GM21737 (cell line): ENCODE measurements around the gene SHISA4.

Source experiments
- ATAC-seq: cut with Tn5 transposase; IDR thresholded peaks from one replicate; pipeline ENCODE4 v1.9.1; 2021; ENCODE audit warnings: mild to moderate bottlenecking, moderate library complexity; ENCODE audit not compliant: unreplicated experiment

The SHISA4 gene

GRCh38 chr1:201880928-201881571 lies 7.6 kb upstream of the SHISA4 start:
- no peak for ATAC-seq

GRCh38 chr1:201881617-201882016 lies 7.1 kb upstream of the SHISA4 start:
- ATAC-seq: no peak

- peak; percentile 47 for ATAC-seq
Measured at GRCh38 chr1:201882665-201883132, 6.0 kb upstream of the SHISA4 start.

DNA sequence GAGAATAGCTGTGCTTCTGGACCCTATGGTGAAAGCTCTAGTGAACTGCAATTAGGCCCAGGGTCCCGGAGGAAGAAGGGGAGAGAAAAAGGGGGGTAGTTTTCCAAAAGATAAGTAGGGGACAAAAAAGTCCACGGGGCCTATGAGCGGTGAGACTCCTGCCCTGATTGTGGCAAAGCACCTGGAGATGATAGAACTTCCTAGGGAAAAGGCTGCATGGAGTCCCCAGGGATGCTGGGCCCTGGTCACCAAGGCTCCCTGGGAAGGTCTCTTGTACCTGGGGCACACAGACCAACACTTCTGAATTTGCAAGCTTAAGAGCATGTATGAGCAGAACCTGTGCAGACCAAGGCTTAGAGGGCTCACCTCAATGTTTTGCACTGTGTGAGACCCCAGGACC lies 5.4 kb upstream of the SHISA4 start:
- no peak for ATAC-seq

GRCh38 chr1:201883786-201884185 lies 4.9 kb upstream of the SHISA4 start:
- ATAC-seq: no peak

- ATAC-seq: no peak
Measured at GRCh38 chr1:201884425-201884824, 4.3 kb upstream of the SHISA4 start.

DNA sequence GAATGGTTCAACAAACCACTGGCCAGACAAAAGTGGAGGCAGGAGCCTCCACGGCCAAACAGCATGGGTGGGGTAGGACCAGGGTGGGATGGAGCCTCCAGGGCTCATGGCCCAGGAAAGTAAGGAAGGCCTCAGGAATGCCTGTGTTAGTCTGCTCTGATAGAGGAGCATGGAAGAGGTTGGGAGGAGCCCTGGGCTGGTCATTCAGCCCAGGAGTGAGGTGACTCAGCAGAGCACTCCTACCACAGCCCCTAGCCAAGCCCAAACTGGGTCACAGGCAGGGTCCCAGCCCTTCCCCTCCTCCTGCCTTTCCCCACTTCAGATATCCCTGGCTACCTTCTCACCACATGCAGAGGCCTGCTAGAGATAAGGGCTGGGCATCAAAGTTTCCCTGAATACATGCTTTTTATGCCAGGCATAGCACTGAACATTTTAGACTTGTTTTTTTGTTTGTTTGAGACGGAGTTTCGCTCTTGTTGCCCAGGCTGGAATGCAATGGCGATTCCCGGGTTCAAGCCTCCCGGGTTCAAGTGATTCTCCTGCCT lies 3.1 kb upstream of the SHISA4 start:
- no peak for ATAC-seq

DNA sequence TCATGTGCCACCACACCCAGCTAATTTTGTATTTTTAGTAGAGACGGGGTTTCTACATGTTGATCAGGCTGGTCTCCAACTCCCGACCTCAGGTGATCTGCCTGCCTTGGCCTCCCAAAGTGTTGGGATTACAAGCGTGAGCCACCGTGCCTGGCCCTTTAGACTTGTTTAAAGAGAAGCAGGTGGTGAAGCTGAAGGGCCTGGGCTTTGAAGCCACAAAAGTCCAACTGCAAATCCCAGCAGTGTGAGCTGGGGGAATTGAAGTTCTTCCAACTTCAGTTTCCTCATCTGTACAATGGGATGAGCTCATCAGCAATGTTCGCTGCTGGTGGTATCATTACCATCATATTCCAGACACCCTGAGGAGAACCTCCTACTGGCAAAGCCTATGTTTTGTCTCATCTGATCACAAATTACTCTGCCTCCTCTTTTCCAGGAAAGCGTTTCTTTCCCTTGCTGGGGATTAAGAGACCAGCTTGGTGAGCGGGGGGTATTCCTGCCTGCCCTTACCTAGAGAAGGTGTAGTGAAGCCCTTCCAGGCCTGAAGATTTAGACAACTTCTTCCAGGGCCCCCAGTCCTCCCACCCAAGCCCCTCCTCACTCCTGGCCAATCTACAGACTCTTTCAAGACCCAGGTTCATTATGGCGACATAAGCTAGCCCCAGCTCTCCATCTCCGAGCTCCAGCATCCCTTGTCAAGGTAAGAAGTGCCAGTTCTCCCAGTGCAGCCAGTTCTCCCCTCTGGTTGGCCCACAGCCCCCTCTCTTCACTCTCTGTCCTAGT lies 2.4 kb upstream of the SHISA4 start:
- no peak for ATAC-seq

DNA sequence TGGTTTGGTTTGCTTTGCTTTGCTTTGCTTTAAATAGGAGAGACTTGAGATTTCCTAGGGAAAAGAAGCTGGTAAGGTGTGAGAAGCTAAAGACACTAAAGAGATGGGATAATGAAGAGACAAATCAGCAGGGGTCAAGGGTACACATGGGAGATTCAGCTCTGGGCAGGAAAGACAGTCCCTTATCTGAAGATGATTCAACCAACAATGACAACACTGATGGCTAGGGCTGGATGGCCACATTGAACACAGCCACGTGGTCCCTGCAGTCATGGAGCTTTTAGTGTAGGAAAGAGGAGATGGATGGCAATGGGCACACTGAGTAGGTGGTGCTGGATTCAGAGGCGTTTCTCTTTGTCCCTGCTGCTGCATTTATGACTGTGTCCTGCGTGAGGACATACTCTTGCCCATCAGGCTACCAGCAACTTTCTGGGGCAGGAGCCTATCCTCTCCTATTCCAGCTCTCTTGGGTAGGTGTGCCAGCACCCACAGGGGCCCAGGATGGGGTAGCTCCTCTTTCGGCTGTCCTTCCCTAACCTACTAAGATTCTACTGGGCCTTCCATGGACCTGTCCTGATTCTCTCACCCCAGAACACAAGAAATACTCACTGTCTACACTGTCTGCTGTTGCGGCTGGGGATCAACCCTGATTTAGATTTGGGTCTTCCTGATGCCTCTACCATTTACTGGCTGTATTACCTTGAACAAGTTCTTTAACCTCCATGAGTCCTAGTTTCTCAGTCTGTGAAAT lies 1.4 kb upstream of the SHISA4 start:
- no peak for ATAC-seq

DNA sequence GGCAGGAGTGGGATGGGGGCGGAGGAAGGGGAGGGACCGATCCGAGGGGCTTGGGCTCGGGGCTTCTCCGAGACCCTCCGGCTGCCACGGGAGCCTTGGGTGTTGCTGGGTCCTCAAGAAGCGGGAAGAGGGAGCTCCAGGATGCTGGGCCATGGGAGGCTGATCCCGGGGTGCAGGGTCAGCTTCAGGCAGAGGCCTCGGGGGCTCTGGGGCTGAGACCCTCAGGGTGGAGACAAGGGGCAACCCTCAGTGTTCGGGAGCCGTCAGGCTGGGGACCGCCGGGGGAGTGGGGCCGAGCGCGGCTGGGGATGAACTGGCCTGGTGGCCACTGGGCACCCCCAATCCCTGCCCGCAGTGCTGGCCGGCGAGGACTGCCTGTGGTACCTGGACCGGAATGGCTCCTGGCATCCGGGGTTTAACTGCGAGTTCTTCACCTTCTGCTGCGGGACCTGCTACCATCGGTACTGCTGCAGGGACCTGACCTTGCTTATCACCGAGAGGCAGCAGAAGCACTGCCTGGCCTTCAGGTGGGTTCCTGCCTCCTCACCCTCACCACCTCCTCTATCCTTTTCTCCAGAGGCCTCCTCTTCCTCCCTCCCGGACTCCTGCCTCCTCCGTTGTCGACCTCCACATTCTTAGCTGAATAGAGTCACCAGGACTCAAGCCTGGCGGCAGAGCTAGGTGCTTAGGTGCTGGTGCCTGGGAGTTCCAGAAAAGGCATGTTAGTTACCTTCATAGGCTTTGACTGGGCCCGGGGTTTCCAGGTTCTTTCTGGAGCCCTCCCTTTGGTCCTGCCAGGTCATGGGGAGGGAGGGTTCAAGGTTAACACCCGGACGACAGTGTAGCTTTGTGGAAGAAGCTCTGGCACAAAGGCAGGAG lies 631 bp downstream of the SHISA4 start:
- ATAC-seq: no peak

GRCh38 chr1:201890223-201890622 lies 1.5 kb downstream of the SHISA4 start:
- no peak for ATAC-seq

DNA sequence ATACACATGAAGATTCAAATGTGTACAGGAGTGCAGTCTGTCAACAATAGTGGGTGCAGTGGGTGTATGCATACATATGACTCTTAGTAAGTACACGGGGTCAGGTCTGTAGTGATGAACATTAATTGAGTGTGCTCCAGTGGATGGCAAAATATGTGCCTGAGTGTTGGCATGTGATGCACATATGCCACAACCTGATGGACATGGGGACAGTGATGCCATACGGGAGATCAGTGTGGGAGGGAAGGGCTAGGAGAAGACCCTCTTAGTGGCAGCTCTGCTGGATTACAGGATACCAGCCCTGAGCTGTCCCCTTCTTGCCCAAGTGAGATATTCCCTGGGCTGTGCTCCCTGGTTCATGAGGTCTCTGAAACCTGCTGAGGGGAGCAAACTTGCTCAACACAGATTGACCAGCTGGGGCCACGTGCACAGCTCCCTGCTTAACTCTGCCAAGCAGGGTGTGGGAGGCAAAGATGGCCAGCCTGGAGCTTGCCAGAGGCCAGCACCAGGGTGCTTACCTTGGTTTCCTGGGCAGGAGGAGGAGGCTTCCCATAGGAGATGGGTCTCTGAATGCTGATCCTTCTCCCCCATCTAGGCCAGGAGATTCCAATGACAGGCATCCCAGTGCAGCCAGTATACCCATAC lies 2.2 kb downstream of the SHISA4 start:
- no peak for ATAC-seq

- no peak for ATAC-seq
Measured at GRCh38 chr1:201891451-201892045, 2.9 kb downstream of the SHISA4 start.

- no peak for ATAC-seq
Measured at GRCh38 chr1:201892211-201892610, 3.5 kb downstream of the SHISA4 start.

GRCh38 chr1:201893431-201893830 lies 4.7 kb downstream of the SHISA4 start:
- ATAC-seq: no peak

- no peak for ATAC-seq
Measured at GRCh38 chr1:201894343-201895119, 5.8 kb downstream of the SHISA4 start.

GRCh38 chr1:201895120-201895665 lies 6.5 kb downstream of the SHISA4 start:
- ATAC-seq: no peak
